Testis (tissue), 3 donors: ENCODE data around the gene PAPOLA. TPM values are rescaled to one million over a fixed set of nuclear protein-coding genes. Genes with fewer than 3 reads are reported as not detected.

Source experiments
- DNase-seq: peaks from one replicate; pipeline ENCODE4 v3.0.0-alpha.2; 2019
- H3K27ac ChIP-seq, 2 donors: fragments of 200-600 bp; sonication (generic); one replicate each; pipeline ENCODE4 v1.5.1; 2019
- H3K27me3 ChIP-seq: fragments of 200-600 bp; sonication (generic); one replicate; pipeline ENCODE4 v1.5.1; 2019
- H3K36me3 ChIP-seq: fragments of 200-600 bp; sonication (generic); one replicate; pipeline ENCODE4 v1.5.1; 2017; ENCODE audit warnings: low read depth; ENCODE audit errors: missing control alignments
- H3K4me1 ChIP-seq: fragments of 200-600 bp; sonication (generic); one replicate; pipeline ENCODE4 v1.5.1; 2019
- H3K4me3 ChIP-seq, 2 donors: fragments of 200-600 bp; sonication (generic); one replicate each; pipeline ENCODE4 v1.5.1; 2017 to 2019
- H3K9me3 ChIP-seq: fragments of 200-600 bp; sonication (generic); one replicate; pipeline ENCODE4 v1.5.1; 2017
- POLR2A ChIP-seq: fragments of 450-650 bp; IDR thresholded peaks from one replicate; pipeline ENCODE4 v1.6.1; 2017; ENCODE audit warnings: antibody characterized with exemption, mild to moderate bottlenecking, moderate library complexity
- WGBS, 2 donors: methylation state at CpG; one replicate each; pipeline ENCODE4 v1.1.5; 2018; 5-methylcytosine and 5-hydroxymethylcytosine counted together
- intact Hi-C: fragments of 100-400 bp; cut with DNase I; formaldehyde crosslinking; loops from one replicate; pipeline ENCODE4 v1.15.1; 2023; ENCODE audit warnings: low total_unique reads
- polyA plus RNA-seq: library from polyadenylated mRNA; stranded (reverse); fragments of 350-450 nt; fragmentation: Illumina TruSeq; extraction: RNeasy Lipid Tissue Mini Kit (QIAGEN cat#74804); gene quantifications from one replicate; pipeline ENCODE4 v1.2.3, GENCODE V29; 2014; ENCODE audit warnings: low read depth, low replicate concordance; ENCODE audit not compliant: insufficient read depth
- total RNA-seq, 2 donors: library from RNA; depleted of rRNA; stranded (reverse); fragments of >200 nt; gene quantifications; one replicate each; pipeline ENCODE4 v1.2.3, GENCODE V29; 2016
- TF ChIP-seq, protein P1 (sequence below), 3 experiments: fragments of 450-650 bp in 2 of 3; fragments of 200-600 bp in 1 of 3; sonication (generic) in 1 of 3; IDR thresholded peaks; one replicate each; pipeline ENCODE4 v1.5.1; 2016 to 2019; ENCODE audit warnings: antibody characterized with exemption in 3 of 3, mild to moderate bottlenecking in 2 of 3, moderate library complexity in 1 of 3

Gene PAPOLA
- total and polyA plus RNA-seq, 3 donors from 2014 or later, result 166 to 255 (median 194) TPM

DNA sequence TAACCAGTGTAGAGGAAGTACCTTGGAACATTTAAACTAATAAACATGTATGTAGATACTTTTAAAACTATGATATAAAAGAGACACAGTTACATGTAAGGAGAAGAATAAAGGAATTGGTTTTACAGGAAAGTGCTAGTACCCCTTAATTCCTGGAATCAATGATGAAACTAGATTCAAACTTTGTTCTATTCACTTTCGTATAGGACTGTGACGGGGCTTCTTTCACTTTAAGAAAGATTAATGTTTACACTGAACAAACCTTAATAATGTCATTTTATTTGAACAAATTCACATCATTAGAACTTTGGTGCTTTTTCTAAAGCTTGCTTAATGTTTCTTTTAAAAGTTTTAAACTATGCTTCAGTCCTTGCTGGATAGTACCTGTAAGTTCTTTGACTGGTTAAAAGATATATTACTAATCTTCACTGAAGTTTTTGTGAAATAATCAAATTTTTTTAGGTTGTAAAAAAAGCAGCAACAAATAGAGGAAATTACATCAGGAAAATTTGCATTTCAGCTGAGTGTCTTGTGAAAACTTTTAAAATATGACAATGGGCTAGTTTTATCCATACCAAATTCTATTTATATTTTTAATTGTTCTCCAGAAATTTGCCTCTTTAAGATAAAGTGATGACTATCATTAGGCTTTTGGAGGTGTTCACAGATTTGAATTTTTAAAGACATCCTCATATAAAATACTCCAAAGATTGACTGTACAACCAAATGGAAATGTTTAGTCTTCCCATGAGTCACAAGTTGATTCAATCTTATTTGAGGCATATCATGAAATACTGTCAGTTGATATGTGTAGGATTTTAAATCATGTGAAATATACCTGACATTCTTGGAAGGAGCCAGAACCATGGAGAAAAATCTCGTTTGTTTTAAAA is 36.2 kb downstream of the PAPOLA start:
- Histone ChIP-seq H3K27me3 (no peaks in the 10 kb centered on the region), H3K4me1 (no peaks in the 10 kb centered on the region), H3K9me3 (no peaks in the 10 kb centered on the region), H3K4me3 (no peak overlapping the region), H3K36me3 (no peaks in the 10 kb centered on the region), H3K27ac (no peak overlapping the region)
- 78 to 79% methylated on average over 3 of the region's 3 CpGs for WGBS, 2 donors
- no peak for TF ChIP-seq POLR2A
- TF ChIP-seq, protein P1, sequence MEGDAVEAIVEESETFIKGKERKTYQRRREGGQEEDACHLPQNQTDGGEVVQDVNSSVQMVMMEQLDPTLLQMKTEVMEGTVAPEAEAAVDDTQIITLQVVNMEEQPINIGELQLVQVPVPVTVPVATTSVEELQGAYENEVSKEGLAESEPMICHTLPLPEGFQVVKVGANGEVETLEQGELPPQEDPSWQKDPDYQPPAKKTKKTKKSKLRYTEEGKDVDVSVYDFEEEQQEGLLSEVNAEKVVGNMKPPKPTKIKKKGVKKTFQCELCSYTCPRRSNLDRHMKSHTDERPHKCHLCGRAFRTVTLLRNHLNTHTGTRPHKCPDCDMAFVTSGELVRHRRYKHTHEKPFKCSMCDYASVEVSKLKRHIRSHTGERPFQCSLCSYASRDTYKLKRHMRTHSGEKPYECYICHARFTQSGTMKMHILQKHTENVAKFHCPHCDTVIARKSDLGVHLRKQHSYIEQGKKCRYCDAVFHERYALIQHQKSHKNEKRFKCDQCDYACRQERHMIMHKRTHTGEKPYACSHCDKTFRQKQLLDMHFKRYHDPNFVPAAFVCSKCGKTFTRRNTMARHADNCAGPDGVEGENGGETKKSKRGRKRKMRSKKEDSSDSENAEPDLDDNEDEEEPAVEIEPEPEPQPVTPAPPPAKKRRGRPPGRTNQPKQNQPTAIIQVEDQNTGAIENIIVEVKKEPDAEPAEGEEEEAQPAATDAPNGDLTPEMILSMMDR (IDR thresholded peaks at IDR 0.05), result no peak
- no peak for DNase-seq
- intact Hi-C loops, result no loop called here

DNA sequence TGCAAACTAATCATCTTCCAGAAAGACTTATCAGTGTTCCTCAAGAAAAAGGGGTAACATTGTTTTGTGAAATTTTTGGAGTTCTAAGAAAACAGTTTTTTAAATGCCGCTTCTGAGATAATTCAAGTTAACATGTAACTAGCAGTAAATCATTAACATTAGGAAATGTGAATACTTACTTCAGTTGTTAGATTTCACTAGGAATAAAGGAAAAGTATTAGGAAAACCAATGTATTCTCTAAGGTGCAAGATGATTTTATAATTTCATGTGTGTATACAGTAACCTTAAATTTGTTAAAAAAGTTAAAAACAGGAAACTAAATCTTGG is 36.8 kb downstream of the PAPOLA start:
- Histone ChIP-seq H3K27me3 (no peaks in the 10 kb centered on the region), H3K4me3 (no peak overlapping the region), H3K27ac (no peak overlapping the region), H3K36me3 (no peaks in the 10 kb centered on the region), H3K4me1 (no peaks in the 10 kb centered on the region), H3K9me3 (no peaks in the 10 kb centered on the region)
- 70 to 84% methylated on average over 1 of the region's 1 CpG for WGBS, 2 donors
- DNase-seq, result no peak
- TF ChIP-seq, protein P1 (IDR thresholded peaks at IDR 0.05), result no peak
- no peak for TF ChIP-seq POLR2A
- intact Hi-C loops, result no loop called here

- Histone ChIP-seq H3K4me3 (no peak overlapping the region), H3K4me1 (no peaks in the 10 kb centered on the region), H3K27me3 (no peaks in the 10 kb centered on the region), H3K27ac (no peak overlapping the region), H3K9me3 (no peaks in the 10 kb centered on the region), H3K36me3 (no peaks in the 10 kb centered on the region)
- intact Hi-C loops, result no loop called here
- TF ChIP-seq POLR2A, result no peak
- TF ChIP-seq, protein P1 (IDR thresholded peaks at IDR 0.05), result no peak
- WGBS, 2 donors, result 79 to 81% methylated on average over 3 of the region's 3 CpGs
- DNase-seq, result no peak
Measured at GRCh38 chr14:96554315-96554910, 52.2 kb downstream of the PAPOLA start.

DNA sequence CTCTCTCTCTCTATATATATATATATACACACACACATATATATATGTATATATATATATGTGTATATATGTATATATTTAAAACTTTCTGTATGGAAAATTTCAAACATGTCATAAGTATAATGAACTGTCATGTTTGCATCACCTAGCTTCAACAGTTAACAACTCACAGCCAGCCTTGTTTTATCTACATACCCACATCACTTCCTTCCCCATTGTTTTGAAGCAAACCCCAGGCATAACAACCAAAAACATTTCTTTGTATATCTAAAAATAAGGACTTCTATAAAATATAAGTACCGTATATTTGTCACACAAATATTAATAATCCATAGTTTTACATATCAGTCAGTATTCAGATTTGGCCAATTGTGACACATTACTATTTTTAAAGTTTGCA is 57.4 kb downstream of the PAPOLA start:
- H3K36me3 ChIP-seq, result no peaks in the 10 kb centered on the region
- H3K4me3 ChIP-seq, result no peak overlapping the region
- H3K27ac ChIP-seq, result no peak overlapping the region
- intact Hi-C loops, result no loop called here
- DNase-seq, result no peak
- no peaks in the 10 kb centered on the region for H3K27me3 ChIP-seq
- TF ChIP-seq POLR2A, result no peak
- TF ChIP-seq, protein P1 (IDR thresholded peaks at IDR 0.05), result no peak
- H3K4me1 ChIP-seq, result no peaks in the 10 kb centered on the region
- WGBS, 2 donors, result 89 to 95% methylated on average over 1 of the region's 1 CpG
- no peaks in the 10 kb centered on the region for H3K9me3 ChIP-seq
